Measurements from ENCODE around the gene MAT2A. TPM values are rescaled to one million over a fixed set of nuclear protein-coding genes. Genes with fewer than 3 reads are reported as not detected.
"Not testable (repeated sequence)": the region's sequence is repeated elsewhere in the genome, so short reads cannot be mapped to it uniquely, and the experiment has no call there.

MAT2A gene
- total RNA-seq, 4 donors from 2014 or later: 303 to 511 (median 354) TPM

- peak in 1 of 2 donors; percentile 4 for TF ChIP-seq POLR2A (IDR thresholded peaks at IDR 0.05)
- TF ChIP-seq CTCF (IDR thresholded peaks at IDR 0.05): no peak
- 49 to 51% methylated on average over 4 of the region's 4 CpGs for WGBS, 2 donors
- Histone ChIP-seq H3K4me3 (replicated peaks in 1 of 3) (peak overlapping the region in 2 of 3 donors; percentile 89 to 94), H3K9me3 (no peaks in the 10 kb centered on the region), H3K27me3 (no peaks in the 10 kb centered on the region), H3K4me1 (peaks cover 31 to 38% of the 10 kb centered on the region in 2 donors), H3K36me3 (peaks cover 54 to 60% of the 10 kb centered on the region in 2 donors), H3K27ac (peak overlapping the region; percentile 97 to 100 (median 98))
- DNase-seq: no peak
- intact Hi-C loops (cut with DNase I): loop anchor here (10.0 kb wide), 1 partner anchor 216 kb away; the partner anchor contains the start of gene TGOLN2
Measured at GRCh38 chr2:85541262-85541661, 2.3 kb downstream of the MAT2A start.

- Histone ChIP-seq H3K36me3 (peaks cover 54 to 60% of the 10 kb centered on the region in 2 donors), H3K4me1 (peaks cover 31 to 35% of the 10 kb centered on the region in 2 donors)
- whole genome bisulfite sequencing, 2 donors: 45 to 52% methylated on average over 5 of the region's 5 CpGs
Measured at GRCh38 chr2:85541753-85542457, 2.9 kb downstream of the MAT2A start.

GRCh38 chr2:85542777-85543176 is 3.8 kb downstream of the MAT2A start:
- no peak for DNase-seq
- Histone ChIP-seq H3K9me3 (no peaks in the 10 kb centered on the region), H3K4me3 (replicated peaks in 1 of 3) (no peak overlapping the region), H3K27ac (peak overlapping the region in 2 of 3 donors; percentile 28 to 100), H3K4me1 (peaks cover 25 to 28% of the 10 kb centered on the region in 2 donors), H3K27me3 (no peaks in the 10 kb centered on the region), H3K36me3 (peaks cover 54 to 60% of the 10 kb centered on the region in 2 donors)
- WGBS, 2 donors: 85 to 88% methylated on average over 4 of the region's 4 CpGs
- intact Hi-C loops (cut with DNase I): loop anchor here (10.0 kb wide), 1 partner anchor 218 kb away; the partner anchor contains the start of gene TGOLN2
- TF ChIP-seq CTCF (IDR thresholded peaks at IDR 0.05) (no peak), POLR2A (IDR thresholded peaks at IDR 0.05) (no peak)

More at GRCh38 chr2:85541753-85542457, 2.9 kb downstream of the MAT2A start:
- Histone ChIP-seq H3K4me3 (replicated peaks in 1 of 3) (peak overlapping the region in 1 of 3 donors; percentile 94), H3K27me3 (no peaks in the 10 kb centered on the region), H3K9me3 (no peaks in the 10 kb centered on the region), H3K27ac (peak overlapping the region; percentile 97 to 100 (median 98))
- intact Hi-C loops (cut with DNase I): loop anchor here (10.0 kb wide), 1 partner anchor 217 kb away; the partner anchor contains the start of gene TGOLN2
- TF ChIP-seq CTCF (IDR thresholded peaks at IDR 0.05) (no peak), POLR2A (IDR thresholded peaks at IDR 0.05) (no peak)
- peak; percentile 23 to 39 for DNase-seq

- not testable (repeated sequence) for H3K9me3 ChIP-seq; DNase-seq; H3K27me3 ChIP-seq; H3K4me3 ChIP-seq (replicated peaks in 1 of 3)
- H3K27ac ChIP-seq: peak overlapping the region in 1 of 3 donors; percentile 41
- intact Hi-C loops (cut with DNase I): loop anchor here (10.0 kb wide), 1 partner anchor 219 kb away; the partner anchor contains the start of gene TGOLN2
- H3K36me3 ChIP-seq: peaks cover 54 to 60% of the 10 kb centered on the region in 2 donors
- peaks cover 25 to 28% of the 10 kb centered on the region in 2 donors for H3K4me1 ChIP-seq
- 83 to 93% methylated on average over 3 of the region's 3 CpGs for WGBS, 2 donors
Measured at GRCh38 chr2:85544254-85544691, 5.3 kb downstream of the MAT2A start.

GRCh38 chr2:85544915-85545779 is 6.2 kb downstream of the MAT2A start:
- Histone ChIP-seq H3K36me3 (peaks cover 56 to 58% of the 10 kb centered on the region in 2 donors), H3K27ac (peak overlapping the region in 1 of 3 donors; percentile 41), H3K4me1 (peaks cover 25 to 28% of the 10 kb centered on the region in 2 donors)
- not testable (repeated sequence) for H3K9me3 ChIP-seq; H3K4me3 ChIP-seq (replicated peaks in 1 of 3); H3K27me3 ChIP-seq; DNase-seq
- intact Hi-C loops (cut with DNase I): loop anchor here (5.0 to 10.0 kb wide), 2 partner anchors 113 to 220 kb away; partner anchors contain the start of gene TGOLN2
- WGBS, 2 donors: 91 to 97% methylated on average over 5 of the region's 5 CpGs
